Astrocyte (in vitro differentiated cells and primary cell): Measurements from ENCODE around the gene ULBP2. TPM values are rescaled to one million over a fixed set of nuclear protein-coding genes. Genes with fewer than 3 reads are reported as not detected.
"Not testable (repeated sequence)": the region's sequence is repeated elsewhere in the genome, so short reads cannot be mapped to it uniquely, and the experiment has no call there.

Experiments
- DNase-seq: peaks from one replicate; pipeline ENCODE4 v3.0.0-alpha.2; 2010; ENCODE audit warnings: low read depth
- FAIRE-seq: peaks from 2 replicates; lab custom pipeline; 2011; peaks lifted over from hg19 to GRCh38; lab: Jason Lieb, UNC
- H2AFZ ChIP-seq: 2 replicates; pipeline ENCODE4 v1.6.0; 2012; ENCODE audit warnings: low read depth, low read length, inconsistent platforms
- H3K27ac ChIP-seq: 2 replicates; pipeline ENCODE4 v1.5.1; 2011; ENCODE audit warnings: low read depth, low read length, inconsistent platforms
- H3K27me3 ChIP-seq: 2 replicates; pipeline ENCODE4 v1.6.0; 2011; ENCODE audit warnings: low read length, inconsistent platforms; ENCODE audit not compliant: insufficient read depth
- H3K36me3 ChIP-seq: 2 replicates; pipeline ENCODE4 v1.5.1; 2011; ENCODE audit warnings: low read length, inconsistent platforms; ENCODE audit not compliant: insufficient read depth
- H3K4me1 ChIP-seq: 2 replicates; pipeline ENCODE4 v1.5.1; 2011; ENCODE audit warnings: low read length, inconsistent platforms; ENCODE audit not compliant: insufficient read depth
- H3K4me2 ChIP-seq: 2 replicates; pipeline ENCODE4 v1.6.0; 2012; ENCODE audit warnings: low read length, inconsistent platforms
- H3K4me3 ChIP-seq: 2 replicates; pipeline ENCODE4 v1.5.1; 2011; ENCODE audit warnings: low read depth, mild to moderate bottlenecking, low read length, inconsistent platforms; ENCODE audit not compliant: insufficient read depth
- H3K79me2 ChIP-seq: 2 replicates; pipeline ENCODE4 v1.6.0; 2012; ENCODE audit warnings: mild to moderate bottlenecking, low read length, inconsistent platforms; ENCODE audit not compliant: insufficient read depth
- H3K9ac ChIP-seq: 2 replicates; pipeline ENCODE4 v1.6.0; 2012; ENCODE audit warnings: mild to moderate bottlenecking, low read length, inconsistent platforms
- H3K9me3 ChIP-seq: 2 replicates; pipeline ENCODE4 v1.5.1; 2012; ENCODE audit warnings: low read depth, mild to moderate bottlenecking, low read length, inconsistent platforms; ENCODE audit not compliant: insufficient read depth
- H4K20me1 ChIP-seq: 2 replicates; pipeline ENCODE4 v1.6.0; 2012; ENCODE audit warnings: low read length, inconsistent platforms; ENCODE audit not compliant: insufficient read depth
- H3K27ac Mint-ChIP-seq: one replicate; pipeline ENCODE4 v1.8.0; 2021; ENCODE audit warnings: mild to moderate bottlenecking, mixed read lengths; ENCODE audit not compliant: unreplicated experiment
- H3K27me3 Mint-ChIP-seq: one replicate; pipeline ENCODE4 v1.8.0; 2021; ENCODE audit warnings: low read depth, mixed read lengths; ENCODE audit not compliant: unreplicated experiment
- H3K36me3 Mint-ChIP-seq: one replicate; pipeline ENCODE4 v1.8.0; 2021; ENCODE audit warnings: low read depth, mixed read lengths; ENCODE audit not compliant: unreplicated experiment
- H3K4me1 Mint-ChIP-seq: one replicate; pipeline ENCODE4 v1.8.0; 2021; ENCODE audit warnings: low read depth, mixed read lengths; ENCODE audit not compliant: unreplicated experiment
- H3K4me3 Mint-ChIP-seq: one replicate; pipeline ENCODE4 v1.8.0; 2021; ENCODE audit warnings: mild to moderate bottlenecking, moderate library complexity, mixed read lengths; ENCODE audit not compliant: unreplicated experiment
- H3K9me3 Mint-ChIP-seq: one replicate; pipeline ENCODE4 v1.8.0; 2021; ENCODE audit warnings: mild to moderate bottlenecking, mixed read lengths; ENCODE audit not compliant: unreplicated experiment
- EZH2 ChIP-seq: IDR thresholded peaks from 2 replicates; pipeline ENCODE4 v1.6.1; 2012; ENCODE audit warnings: mild to moderate bottlenecking, low read length, inconsistent platforms; ENCODE audit not compliant: insufficient read depth
- total RNA-seq: library from RNA; stranded (reverse); gene quantifications from 2 replicates; pipeline ENCODE4 v1.2.1, GENCODE V29; 2021
- TF ChIP-seq, protein P1 (sequence below): IDR thresholded peaks from 2 replicates; pipeline ENCODE4 v1.5.1; 2011; ENCODE audit warnings: low read depth, mild to moderate bottlenecking, inconsistent platforms, low read length, moderate library complexity; ENCODE audit not compliant: insufficient read depth

The ULBP2 gene
- total RNA-seq, 1 donor from 2014 or later: 7.3 TPM

DNA sequence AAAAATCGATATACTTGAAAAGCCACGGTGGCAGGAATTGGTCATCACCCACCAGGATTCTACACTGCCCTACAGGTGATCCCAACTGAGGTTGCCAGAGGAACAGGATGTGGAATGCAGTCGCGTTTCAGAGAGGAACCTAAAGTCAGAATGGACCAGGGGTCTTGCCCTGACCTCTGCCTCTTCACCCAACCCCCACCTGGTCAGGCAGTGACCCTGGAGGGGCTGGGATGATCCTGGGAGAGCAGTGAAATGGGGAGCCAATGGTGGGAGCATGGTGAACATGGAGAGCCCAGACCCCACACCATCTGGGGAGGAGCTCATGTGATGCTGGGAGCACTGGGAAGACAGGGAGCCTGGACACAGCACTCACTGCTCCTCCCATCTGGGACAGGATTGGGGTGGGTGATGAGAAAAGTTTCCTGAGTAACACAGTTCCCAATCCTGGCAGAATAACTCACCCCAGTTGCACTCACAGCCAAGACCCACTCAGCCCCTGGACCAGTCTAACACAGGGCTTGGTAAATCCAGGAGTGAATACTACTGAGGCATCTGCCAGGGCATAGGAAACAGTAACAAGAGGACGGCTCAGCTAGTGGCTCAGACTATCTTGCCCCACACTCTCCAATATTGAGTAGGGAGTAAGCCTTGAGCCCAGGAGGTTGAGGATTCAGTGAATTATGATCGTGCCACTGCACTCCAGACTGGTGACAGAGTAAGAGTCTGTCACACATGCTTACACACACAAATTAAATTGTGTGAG is 1.7 kb upstream of the ULBP2 start:
- H3K27ac ChIP-seq: no peak overlapping the region
- H3K27ac Mint-ChIP-seq: no peak overlapping the region
- H3K4me3 Mint-ChIP-seq: no peak overlapping the region
- no peak for FAIRE-seq
- peaks cover 4% of the 10 kb centered on the region for H4K20me1 ChIP-seq
- H3K36me3 Mint-ChIP-seq: no peaks in the 10 kb centered on the region
- H3K79me2 ChIP-seq: no peaks in the 10 kb centered on the region
- no peaks in the 10 kb centered on the region for H3K9me3 ChIP-seq
- H3K36me3 ChIP-seq: no peaks in the 10 kb centered on the region
- no peak overlapping the region for H3K9ac ChIP-seq
- H3K27me3 Mint-ChIP-seq: peaks cover 76% of the 10 kb centered on the region
- peaks cover 10% of the 10 kb centered on the region for H3K4me1 ChIP-seq
- DNase-seq: no peak
- H3K4me1 Mint-ChIP-seq: peaks cover 6% of the 10 kb centered on the region
- no peak overlapping the region for H3K4me3 ChIP-seq
- H3K27me3 ChIP-seq: peaks cover 58% of the 10 kb centered on the region
- no peak overlapping the region for H2AFZ ChIP-seq
- peaks cover 10% of the 10 kb centered on the region for H3K9me3 Mint-ChIP-seq
- TF ChIP-seq, protein P1, sequence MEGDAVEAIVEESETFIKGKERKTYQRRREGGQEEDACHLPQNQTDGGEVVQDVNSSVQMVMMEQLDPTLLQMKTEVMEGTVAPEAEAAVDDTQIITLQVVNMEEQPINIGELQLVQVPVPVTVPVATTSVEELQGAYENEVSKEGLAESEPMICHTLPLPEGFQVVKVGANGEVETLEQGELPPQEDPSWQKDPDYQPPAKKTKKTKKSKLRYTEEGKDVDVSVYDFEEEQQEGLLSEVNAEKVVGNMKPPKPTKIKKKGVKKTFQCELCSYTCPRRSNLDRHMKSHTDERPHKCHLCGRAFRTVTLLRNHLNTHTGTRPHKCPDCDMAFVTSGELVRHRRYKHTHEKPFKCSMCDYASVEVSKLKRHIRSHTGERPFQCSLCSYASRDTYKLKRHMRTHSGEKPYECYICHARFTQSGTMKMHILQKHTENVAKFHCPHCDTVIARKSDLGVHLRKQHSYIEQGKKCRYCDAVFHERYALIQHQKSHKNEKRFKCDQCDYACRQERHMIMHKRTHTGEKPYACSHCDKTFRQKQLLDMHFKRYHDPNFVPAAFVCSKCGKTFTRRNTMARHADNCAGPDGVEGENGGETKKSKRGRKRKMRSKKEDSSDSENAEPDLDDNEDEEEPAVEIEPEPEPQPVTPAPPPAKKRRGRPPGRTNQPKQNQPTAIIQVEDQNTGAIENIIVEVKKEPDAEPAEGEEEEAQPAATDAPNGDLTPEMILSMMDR: no peak
- TF ChIP-seq EZH2: no peak
- H3K4me2 ChIP-seq: no peak overlapping the region

- peaks cover 2% of the 10 kb centered on the region for H3K36me3 Mint-ChIP-seq
- Histone ChIP-seq H3K79me2 (no peaks in the 10 kb centered on the region), H3K4me3 (no peak overlapping the region), H3K27me3 (peaks cover 52% of the 10 kb centered on the region), H3K27ac (no peak overlapping the region), H3K9me3 (no peaks in the 10 kb centered on the region), H2AFZ (no peak overlapping the region), H3K9ac (no peak overlapping the region), H3K36me3 (no peaks in the 10 kb centered on the region), H3K4me2 (no peak overlapping the region), H4K20me1 (peaks cover 4% of the 10 kb centered on the region), H3K4me1 (peaks cover 10% of the 10 kb centered on the region)
- peak overlapping the region; percentile 64 for H3K4me3 Mint-ChIP-seq
- H3K27ac Mint-ChIP-seq: no peak overlapping the region
- TF ChIP-seq, protein P1: no peak
- peak; percentile 36 for TF ChIP-seq EZH2
- DNase-seq (no peak), FAIRE-seq (no peak)
- H3K27me3 Mint-ChIP-seq: peaks cover 75% of the 10 kb centered on the region
- H3K4me1 Mint-ChIP-seq: peaks cover 4% of the 10 kb centered on the region
- H3K9me3 Mint-ChIP-seq: peaks cover 10% of the 10 kb centered on the region
These were observed 1.2 kb upstream of the ULBP2 start for GRCh38 chr6:149940672-149940982.

DNA sequence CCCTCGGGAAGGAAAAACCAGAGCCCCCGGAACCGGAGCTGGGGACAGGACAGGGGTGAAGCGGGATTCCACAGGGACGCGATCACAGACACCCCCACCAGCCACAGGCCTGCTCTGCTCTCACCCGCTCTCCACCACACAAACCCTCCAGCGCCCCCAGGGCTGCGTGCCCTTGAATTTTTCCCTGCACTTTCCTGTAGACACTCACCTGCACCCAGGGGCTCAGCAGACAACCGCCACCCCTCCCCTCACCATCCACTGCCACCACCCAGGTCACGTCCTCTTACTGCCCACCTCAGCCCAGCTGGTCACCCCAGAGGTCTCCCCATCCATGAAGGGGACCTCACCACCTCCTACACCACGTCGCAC is 631 bp downstream of the ULBP2 start:
- H3K4me2 ChIP-seq: peak overlapping the region; percentile 93
- Mint-ChIP-seq H3K36me3 (peaks cover 2% of the 10 kb centered on the region), H3K27ac (no peak overlapping the region), H3K9me3 (peaks cover 10% of the 10 kb centered on the region), H3K4me1 (peaks cover 4% of the 10 kb centered on the region), H3K27me3 (peaks cover 66% of the 10 kb centered on the region), H3K4me3 (peak overlapping the region; percentile 92)
- H3K27ac ChIP-seq: peak overlapping the region; percentile 62
- H3K79me2 ChIP-seq: no peaks in the 10 kb centered on the region
- H3K9ac ChIP-seq: peak overlapping the region; percentile 83
- H4K20me1 ChIP-seq: peaks cover 4% of the 10 kb centered on the region
- peak overlapping the region; percentile 70 for H3K4me3 ChIP-seq
- TF ChIP-seq EZH2: no peak
- TF ChIP-seq, protein P1: no peak
- DNase-seq (no peak), FAIRE-seq (no peak)
- no peaks in the 10 kb centered on the region for H3K36me3 ChIP-seq
- peak overlapping the region; percentile 97 for H2AFZ ChIP-seq
- H3K27me3 ChIP-seq: peaks cover 35% of the 10 kb centered on the region
- H3K4me1 ChIP-seq: peaks cover 10% of the 10 kb centered on the region
- no peaks in the 10 kb centered on the region for H3K9me3 ChIP-seq

DNA sequence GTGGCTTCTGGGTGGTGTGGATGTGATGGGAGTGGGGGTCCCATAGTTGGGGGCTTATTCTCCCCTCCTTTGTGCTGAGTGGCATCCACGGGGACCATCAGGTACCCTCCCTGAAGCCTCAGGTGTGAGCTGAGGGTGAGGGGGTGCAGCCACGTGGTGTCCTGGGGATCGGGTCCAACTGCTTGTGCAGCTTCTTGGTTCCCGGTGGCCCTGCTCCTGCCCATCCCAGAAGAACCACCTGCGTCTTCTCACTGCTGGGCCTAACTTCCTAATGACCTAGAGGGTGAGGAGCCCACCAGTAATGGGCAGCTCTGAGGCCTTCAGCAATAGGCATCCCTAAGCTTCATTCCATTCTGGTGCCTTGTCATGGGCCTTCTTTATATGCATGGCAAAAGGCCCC is 1.5 kb downstream of the ULBP2 start:
- H3K27ac Mint-ChIP-seq, DNase-seq, H3K9ac ChIP-seq, H3K4me3 ChIP-seq, H3K9me3 ChIP-seq, H2AFZ ChIP-seq, H3K27ac ChIP-seq, H3K4me1 ChIP-seq, H3K36me3 ChIP-seq, H3K4me2 ChIP-seq, H3K79me2 ChIP-seq, H4K20me1 ChIP-seq, H3K36me3 Mint-ChIP-seq, H3K4me1 Mint-ChIP-seq, FAIRE-seq: not testable (repeated sequence)
- peak overlapping the region; percentile 50 for H3K4me3 Mint-ChIP-seq
- H3K27me3 ChIP-seq: peaks cover 29% of the 10 kb centered on the region
- H3K27me3 Mint-ChIP-seq: peaks cover 65% of the 10 kb centered on the region
- H3K9me3 Mint-ChIP-seq: peaks cover 12% of the 10 kb centered on the region
